Activated CD8-positive, alpha-beta memory T cell treated with anti-CD3 and anti-CD28 coated beads for 4 hours (primary cell): Measurements from ENCODE around the gene CADM1.

ENCODE experiments used
- DNase-seq, 2 donors: peaks; one replicate each; pipeline ENCODE4 v3.0.0-alpha.2; 2020; ENCODE audit warnings: low read depth in 2 of 2

Gene CADM1

GRCh38 chr11:115407496-115407895 is 96.7 kb downstream of the CADM1 start:
- DNase-seq = no peak

DNA sequence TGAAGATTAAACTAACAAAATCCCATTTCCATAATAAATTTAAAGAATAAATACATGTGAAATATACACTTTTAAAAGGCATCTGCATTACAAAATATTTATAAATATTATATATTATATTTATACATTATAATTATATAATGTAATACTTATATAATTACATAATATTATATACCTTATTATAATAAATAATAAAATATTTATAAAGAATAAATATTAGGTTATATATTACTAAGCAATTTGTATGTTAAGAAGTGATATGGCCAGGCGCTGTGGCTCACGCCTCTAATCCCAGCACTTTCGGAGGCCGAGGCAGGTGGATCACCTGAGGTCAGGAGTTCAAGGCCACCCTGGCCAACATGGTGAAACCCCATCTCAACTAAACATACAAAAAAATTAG is 97.8 kb downstream of the CADM1 start:
- no peak for DNase-seq

DNA sequence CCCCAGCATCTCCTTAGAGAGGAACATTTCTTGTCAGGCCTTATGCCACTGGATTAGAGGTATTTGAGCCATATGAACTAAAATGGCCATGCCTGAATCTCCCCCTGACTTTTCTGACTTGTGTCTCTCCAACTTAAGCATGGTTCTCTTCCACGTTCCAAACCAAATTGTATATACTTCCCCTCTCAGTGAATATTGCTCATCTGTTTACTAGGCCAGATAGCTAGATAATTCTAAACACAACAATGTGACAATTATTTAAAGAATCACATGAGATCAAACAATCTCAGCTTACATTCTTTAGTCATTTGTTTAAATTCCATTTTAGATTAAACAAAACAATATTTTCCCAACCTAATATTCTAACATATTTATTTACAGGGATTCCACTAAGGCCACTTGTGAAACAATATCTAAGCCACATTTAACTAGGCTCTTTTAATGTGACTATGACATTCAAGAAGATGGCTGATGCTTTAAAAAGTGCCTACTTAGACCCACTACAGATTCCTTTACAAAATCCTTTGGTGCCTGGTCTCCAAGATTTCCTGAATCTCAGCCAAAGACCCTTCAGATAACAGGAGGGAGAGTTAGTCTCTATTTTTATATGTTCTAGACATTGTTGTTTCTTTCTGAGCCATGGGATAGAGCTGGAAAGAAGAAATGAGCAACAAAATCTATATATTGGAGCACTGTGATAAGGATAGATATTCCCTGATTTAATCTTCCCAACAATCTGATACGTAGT is 105.7 kb downstream of the CADM1 start:
- no peak for DNase-seq

DNA sequence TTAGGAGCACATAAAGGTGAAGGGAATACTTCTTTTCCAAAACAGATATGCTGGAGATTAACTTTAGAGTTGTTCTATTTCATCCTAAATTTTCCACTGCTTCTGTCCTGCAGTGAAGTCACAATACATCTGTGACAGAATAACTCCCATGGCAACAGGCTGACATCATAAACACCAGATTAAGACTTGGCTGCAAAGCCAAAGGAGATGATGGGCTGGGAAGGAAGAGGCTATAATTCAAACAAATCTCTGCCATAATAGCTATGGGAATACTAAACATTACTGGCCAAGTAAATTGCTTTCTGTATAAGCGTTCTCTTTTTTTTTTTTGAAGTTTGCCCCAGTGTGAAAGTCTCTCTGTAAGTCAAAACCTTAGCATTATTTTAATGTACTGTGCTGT is 107.7 kb downstream of the CADM1 start:
- no peak for DNase-seq

DNA sequence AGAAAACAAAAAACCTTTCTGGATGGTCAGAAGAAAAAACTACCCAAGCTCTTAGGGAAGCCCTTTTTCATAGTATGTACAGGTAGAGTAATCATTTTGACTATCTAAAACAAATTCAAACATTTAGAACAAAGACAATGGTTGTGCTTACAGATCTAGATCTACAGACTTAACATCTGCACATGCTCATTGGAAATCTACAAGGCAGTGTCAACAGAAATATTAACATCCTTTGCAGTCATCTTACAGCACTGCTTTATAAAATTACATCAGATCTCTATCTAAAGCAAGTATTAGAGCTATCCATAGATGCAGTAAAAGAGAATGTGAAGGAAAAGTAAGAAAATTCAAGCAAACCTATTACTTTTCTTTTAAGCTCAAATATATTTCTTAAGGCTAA is 110.3 kb downstream of the CADM1 start:
- no peak for DNase-seq

DNA sequence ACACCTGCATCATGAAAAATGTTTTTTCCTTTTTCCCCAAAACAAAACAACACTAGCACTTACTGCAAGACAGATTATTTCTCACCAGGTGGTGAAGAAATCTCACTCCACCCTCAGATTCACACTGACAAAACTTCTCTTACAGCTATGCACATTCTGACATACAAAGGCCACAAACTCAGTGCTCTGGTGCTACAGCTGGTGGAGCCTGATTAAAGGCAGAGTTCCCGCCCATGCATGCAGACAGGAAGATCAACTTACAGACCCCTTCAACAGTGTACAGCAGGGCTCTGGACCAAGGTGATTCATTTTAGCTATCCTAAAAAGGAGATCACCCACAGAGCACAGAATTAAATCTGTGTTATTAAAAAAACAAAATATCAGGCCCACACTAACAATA is 112.6 kb downstream of the CADM1 start:
- no peak for DNase-seq

DNA sequence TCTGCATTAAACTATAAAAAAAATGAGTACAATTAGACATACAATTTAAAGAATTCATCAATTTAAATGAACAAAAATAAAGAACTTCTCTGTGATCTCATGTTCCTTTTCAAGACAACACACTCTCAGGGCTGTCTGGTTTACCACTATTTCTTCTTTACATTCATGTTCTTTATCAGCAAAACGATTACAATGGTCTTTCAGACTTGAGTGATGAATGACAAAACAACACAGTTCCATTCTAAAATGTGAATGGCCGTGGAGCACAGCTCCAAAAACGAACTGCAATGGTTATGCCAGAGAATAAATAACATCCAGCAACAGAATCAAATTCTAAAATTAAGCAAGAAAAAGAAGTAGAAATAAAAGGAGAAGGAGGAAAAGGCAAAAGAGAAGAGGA is 113.1 kb downstream of the CADM1 start:
- no peak for DNase-seq

DNA sequence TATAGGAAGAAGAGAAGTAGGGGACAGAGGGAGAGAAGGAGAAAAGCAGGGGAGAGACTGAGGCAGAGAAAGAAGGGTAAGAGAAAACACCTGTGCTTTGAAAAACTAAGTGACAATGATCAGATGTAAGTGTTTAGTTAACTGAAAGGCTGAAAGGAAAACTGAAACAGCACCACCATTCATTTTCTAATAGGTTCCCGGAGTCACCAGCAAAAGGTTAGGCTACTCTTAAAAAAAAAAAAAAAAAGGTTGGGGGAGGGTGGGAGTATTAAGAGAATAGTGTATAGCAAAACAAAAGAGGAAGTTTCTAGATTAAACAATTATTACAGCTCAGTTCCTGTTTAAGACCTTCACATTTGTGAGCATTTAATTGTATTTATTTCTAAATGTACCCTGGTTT is 113.8 kb downstream of the CADM1 start:
- DNase-seq = no peak

DNA sequence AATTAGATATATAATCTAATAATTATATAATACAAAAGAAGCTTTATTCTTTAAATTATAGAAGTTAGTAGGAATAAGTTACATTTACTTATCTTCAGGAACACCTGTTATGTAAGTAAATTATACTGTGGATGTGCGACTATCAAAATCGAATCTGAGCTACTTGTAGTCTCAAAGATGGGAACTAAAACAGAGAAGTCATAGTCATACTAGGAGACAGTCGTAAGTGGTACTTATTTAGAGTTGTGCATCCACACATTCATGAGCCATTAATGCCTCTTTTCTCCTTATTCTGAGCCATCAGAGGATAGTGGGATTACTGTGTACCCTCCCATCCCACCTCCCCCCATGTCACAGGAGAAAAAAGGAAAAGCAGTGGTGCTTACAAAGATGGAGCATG is 114.4 kb downstream of the CADM1 start:
- no peak for DNase-seq

DNA sequence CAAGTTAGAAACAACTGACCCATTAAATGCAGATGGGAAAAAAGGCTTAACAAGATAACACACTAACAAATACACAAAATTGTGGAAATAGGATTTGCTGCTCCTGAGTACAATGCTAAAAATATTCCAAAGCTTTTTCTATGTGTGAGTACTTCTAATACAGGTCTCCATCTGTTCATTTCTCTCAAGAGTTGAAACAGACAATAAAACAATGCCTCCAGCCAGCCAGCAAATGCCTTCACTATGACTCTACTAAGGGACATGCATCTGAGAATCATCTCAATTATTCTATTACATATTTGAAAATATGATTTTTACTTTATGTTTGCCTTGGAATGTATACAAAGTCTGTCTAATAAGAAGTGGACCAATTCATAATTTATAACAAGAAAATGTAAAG is 119.0 kb downstream of the CADM1 start:
- DNase-seq = no peak

GRCh38 chr11:115384236-115384635 is 120.0 kb downstream of the CADM1 start:
- no peak for DNase-seq

DNA sequence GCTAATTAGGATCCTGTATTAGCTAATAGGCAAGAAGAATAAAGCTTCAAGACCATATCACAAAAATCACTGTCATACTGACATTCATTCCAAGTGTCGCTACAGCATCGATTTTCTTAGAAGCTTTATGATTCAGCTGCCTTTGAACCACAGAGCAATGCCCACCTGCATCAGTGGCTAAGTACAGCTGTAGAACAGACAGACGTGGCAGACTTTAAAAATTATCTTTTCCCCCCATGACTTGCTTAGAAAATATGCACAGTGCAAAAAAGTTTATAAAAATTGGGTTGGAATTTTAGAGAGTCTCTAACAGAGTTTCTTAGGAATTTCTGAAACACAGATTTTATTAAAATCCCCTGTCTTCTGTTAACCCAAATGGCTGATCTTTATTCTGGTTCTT is 120.8 kb downstream of the CADM1 start:
- no peak for DNase-seq

- DNase-seq = no peak
Observed at GRCh38 chr11:115379528-115379927, 124.7 kb downstream of the CADM1 start.

DNA sequence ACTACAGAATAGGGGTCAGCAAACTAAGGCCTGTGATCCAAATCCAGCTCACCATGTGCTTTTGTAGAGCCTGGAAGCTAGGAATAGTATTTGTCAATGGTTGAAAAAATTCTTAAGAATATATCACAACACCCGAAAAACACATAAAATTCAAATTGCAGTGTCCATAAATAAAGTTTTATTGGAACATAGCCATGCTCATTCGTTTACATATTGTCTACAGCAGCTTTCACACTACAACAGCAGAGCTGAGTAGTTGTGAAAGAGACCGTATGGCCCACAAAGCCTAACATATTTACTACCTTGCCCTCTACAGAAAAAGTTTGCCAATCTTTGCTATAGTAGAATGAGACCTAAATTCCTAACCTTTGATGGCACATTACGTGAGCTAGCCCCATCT is 125.7 kb downstream of the CADM1 start:
- DNase-seq = no peak

- no peak for DNase-seq
Observed at GRCh38 chr11:115377882-115378296, 126.3 kb downstream of the CADM1 start.

GRCh38 chr11:115368616-115369015 is 135.6 kb downstream of the CADM1 start:
- DNase-seq = no peak

DNA sequence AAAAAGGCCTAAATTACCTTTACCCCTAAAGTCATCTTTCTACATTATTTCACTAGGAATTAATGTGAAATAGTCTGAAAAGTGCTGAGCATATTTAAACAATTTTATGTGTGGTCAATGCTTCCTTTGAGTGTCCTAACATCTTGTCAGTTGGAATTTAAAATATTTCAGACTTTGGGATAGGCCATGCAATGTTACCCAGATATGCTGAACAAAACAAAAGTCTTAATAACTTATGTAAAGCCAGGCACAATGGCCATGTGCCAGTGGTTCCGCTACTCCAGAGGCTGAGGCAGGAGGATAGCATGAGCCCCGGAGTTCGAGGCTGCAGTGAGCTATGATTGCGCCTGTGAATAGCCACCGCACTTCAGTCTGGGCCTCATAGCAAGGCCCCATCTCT is 137.4 kb downstream of the CADM1 start:
- DNase-seq = no peak

DNA sequence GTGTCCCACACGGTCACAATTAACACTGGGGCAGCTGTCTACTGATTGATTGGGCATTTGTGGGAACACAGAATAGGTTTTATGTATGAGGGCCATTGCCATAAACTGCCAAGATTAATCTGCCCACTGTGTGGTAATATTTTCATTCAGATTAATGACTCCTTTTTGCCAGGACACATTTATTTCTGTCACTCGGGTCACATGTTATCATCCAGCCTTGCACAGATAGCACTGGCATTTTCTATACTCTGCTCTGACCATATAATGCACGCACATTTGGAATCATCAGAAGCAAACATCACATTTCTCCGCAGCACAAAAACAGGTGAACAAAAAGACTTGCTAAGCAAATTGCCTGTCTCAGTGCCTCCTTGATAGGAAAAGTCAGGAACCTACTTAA is 138.3 kb downstream of the CADM1 start:
- no peak for DNase-seq

DNA sequence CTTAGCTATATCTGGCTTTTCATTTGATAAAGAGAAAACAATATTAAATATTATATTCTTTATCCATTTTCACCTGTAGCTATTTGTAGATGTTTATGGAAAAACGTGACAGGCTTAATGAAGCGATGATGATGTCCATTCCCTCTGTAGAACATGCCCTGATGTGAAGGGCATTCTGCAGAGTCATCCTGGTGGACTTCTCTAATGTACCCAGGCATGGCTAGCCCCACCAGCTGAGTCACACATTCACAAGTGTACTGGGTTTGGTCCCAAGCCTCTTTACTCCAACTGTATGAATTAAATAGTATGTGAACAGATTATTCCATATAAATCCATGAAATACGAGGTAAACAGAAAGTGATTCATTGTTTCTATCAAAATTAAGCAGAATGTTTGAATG is 139.3 kb downstream of the CADM1 start:
- no peak for DNase-seq

DNA sequence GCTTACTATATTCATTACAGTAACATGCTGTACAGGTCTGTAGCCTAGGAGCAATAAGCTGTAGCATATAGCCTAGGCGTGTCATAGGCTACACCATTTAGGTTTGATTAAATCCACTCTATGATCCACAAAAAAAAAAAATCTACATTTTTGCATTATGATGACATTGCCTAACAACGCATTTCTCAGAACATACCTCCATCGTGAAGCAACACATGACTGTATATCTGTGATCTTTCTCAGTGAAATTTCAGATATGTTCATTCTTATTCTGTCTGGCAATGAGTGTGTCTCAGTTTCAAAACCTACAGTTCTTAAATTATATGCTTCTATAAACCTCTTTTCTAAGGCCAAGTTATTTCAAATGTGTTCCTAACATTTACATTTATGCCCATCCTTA is 140.3 kb downstream of the CADM1 start:
- no peak for DNase-seq

DNA sequence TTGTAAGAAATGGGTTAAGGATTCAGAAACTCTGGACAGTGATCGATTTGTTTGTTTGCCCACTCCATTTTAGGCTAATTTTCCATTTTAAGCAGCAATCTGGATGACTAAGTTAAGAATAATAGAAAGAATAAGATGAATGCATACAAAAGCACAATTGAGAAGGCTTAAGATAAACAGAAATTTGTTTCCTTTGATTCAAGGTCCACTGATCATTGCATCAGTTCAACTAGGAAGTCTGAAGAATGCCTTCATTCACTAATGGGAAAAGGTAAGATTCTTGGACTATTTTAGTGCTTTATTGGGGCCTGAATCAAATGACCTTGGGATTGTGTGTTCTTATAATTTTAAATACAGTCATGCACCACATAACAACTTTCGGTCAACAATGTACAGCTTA is 140.8 kb downstream of the CADM1 start:
- DNase-seq = no peak

GRCh38 chr11:115362997-115363396 is 141.2 kb downstream of the CADM1 start:
- DNase-seq = no peak

DNA sequence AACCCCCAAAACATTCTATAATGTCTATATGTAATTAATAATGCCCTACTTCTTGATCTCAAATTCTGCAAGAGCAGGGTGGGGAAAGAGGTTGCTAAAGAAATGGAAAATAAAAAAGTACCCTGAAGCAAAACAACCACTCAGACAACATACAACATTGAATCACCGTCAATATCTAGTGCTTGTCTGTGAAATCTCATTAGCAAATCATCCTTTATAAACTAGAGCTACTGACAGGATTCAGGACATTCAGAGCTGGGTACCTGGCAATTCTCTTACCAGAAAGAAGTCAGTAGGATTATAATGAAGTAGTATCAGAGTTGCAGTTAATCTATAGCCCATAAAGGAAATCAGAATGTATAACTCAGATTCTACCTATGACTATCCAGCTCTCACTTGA is 143.2 kb downstream of the CADM1 start:
- DNase-seq = no peak

GRCh38 chr11:115360186-115360824 is 143.9 kb downstream of the CADM1 start:
- no peak for DNase-seq
